K562 (cell line): ENCODE data around the gene FGFBP3. TPM values are rescaled to one million over a fixed set of nuclear protein-coding genes. Genes with fewer than 3 reads are reported as not detected.

Experiments used
- ATAC-seq: fragments of 200-7000 bp; cut with Tn5 transposase; 3 replicates; pipeline ENCODE4 v1.9.1; 2020; ENCODE audit warnings: moderate library complexity
- BruUV-seq: library from RNA; stranded (reverse); fragments of 400-500 nt; replicated peaks from 2 replicates; lab custom pipeline; 2021; lab: Mats Ljungman, UMichigan
- CTCF ChIA-PET: fragments of 300-600 bp; formaldehyde crosslinking; extraction: SDS; loops from one replicate; lab custom pipeline; 2021; ENCODE audit warnings: low intra/inter-chr PET ratio; lab: Yijun Ruan, JAX
- POLR2A ChIA-PET: fragments of 300-600, 350-650 bp; sonication (Branson Sonifier 250); formaldehyde crosslinking; extraction: SDS; loops from one replicate; lab custom pipeline; 2021; ENCODE audit warnings: antibody characterized with exemption, inconsistent platforms; lab: Yijun Ruan, JAX
- DNase-seq, 4 experiments: peaks; one replicate each; pipeline versions ENCODE4 v3.0.0 to v3.0.0-alpha.2; 2011 to 2018; ENCODE audit warnings: low spot score in 3 of 4, mixed read lengths in 3 of 4; ENCODE audit errors: extremely low read depth in 1 of 4
- FAIRE-seq: peaks from 2 replicates; lab custom pipeline; 2011; peaks lifted over from hg19 to GRCh38; lab: Jason Lieb, UNC
- H2AFZ ChIP-seq: 2 replicates; pipeline ENCODE4 v1.6.0; 2011; ENCODE audit warnings: low read depth, low read length, control low read depth, inconsistent platforms
- H3K27ac ChIP-seq: fragments of 200-600 bp; 3 replicates; pipeline ENCODE4 v1.8.0; 2011; ENCODE audit warnings: low read depth, mild to moderate bottlenecking, control low read depth, inconsistent platforms, low read length, moderate library complexity, mixed read lengths; ENCODE audit errors: extremely low read depth
- H3K27me3 ChIP-seq, 2 experiments: fragments of 300-600 bp in 1 of 2; 2 replicates in 1 of 2; 3 replicates in 1 of 2; pipeline versions ENCODE4 v1.6.0 to v1.8.0; 2011; ENCODE audit warnings: inconsistent platforms in 2 of 2, low read length in 2 of 2, mild to moderate bottlenecking in 1 of 2, mixed read lengths in 1 of 2, moderate library complexity in 1 of 2; ENCODE audit not compliant: control insufficient read depth in 2 of 2, insufficient read depth in 2 of 2
- H3K36me3 ChIP-seq: fragments of 300-600 bp; 3 replicates; pipeline ENCODE4 v1.8.0; 2011; ENCODE audit warnings: mild to moderate bottlenecking, low read length, inconsistent platforms; ENCODE audit not compliant: control insufficient read depth, insufficient read depth
- H3K4me1 ChIP-seq, 2 experiments: fragments of 200-600 bp in 1 of 2; replicated peaks in 1 of 2; 2 replicates in 1 of 2; 3 replicates in 1 of 2; pipeline versions ENCODE4 v1.5.1 to v1.8.0; 2011; ENCODE audit warnings: inconsistent platforms in 2 of 2, low read length in 2 of 2, mild to moderate bottlenecking in 1 of 2, mixed read lengths in 1 of 2, moderate library complexity in 1 of 2; ENCODE audit not compliant: control insufficient read depth in 2 of 2, insufficient read depth in 2 of 2
- H3K4me2 ChIP-seq: 2 replicates; pipeline ENCODE4 v1.6.1; 2011; ENCODE audit warnings: low read length, control low read depth, inconsistent platforms, mixed read lengths; ENCODE audit not compliant: insufficient read depth
- H3K4me3 ChIP-seq: fragments of 200-600 bp; sonication (generic), shearing (Covaris generic); 2 replicates; pipeline ENCODE4 v1.5.1; 2016; ENCODE audit warnings: control low read depth, inconsistent platforms
- H3K79me2 ChIP-seq: fragments of 200-600 bp; 3 replicates; pipeline ENCODE4 v1.8.0; 2011; ENCODE audit warnings: low read length, inconsistent platforms; ENCODE audit not compliant: control insufficient read depth, insufficient read depth
- H3K9ac ChIP-seq, 2 experiments: 2 replicates each; pipeline versions ENCODE4 v1.6.0 to v1.6.1; 2011; ENCODE audit warnings: low read depth in 2 of 2, low read length in 2 of 2, control low read depth in 1 of 2, inconsistent platforms in 1 of 2, mild to moderate bottlenecking in 1 of 2, mixed read lengths in 1 of 2; ENCODE audit not compliant: insufficient read depth in 1 of 2
- H3K9me1 ChIP-seq: one replicate; pipeline ENCODE4 v1.6.0; 2011; ENCODE audit warnings: inconsistent platforms, mild to moderate bottlenecking, low read length, moderate library complexity; ENCODE audit not compliant: control insufficient read depth, insufficient read depth
- H3K9me3 ChIP-seq: replicated peaks from 2 replicates; pipeline ENCODE4 v1.5.1; 2011; ENCODE audit warnings: low read depth, low read length, inconsistent platforms; ENCODE audit not compliant: control insufficient read depth, insufficient read depth
- H4K20me1 ChIP-seq: replicated peaks from 2 replicates; pipeline ENCODE4 v1.6.1; 2011; ENCODE audit warnings: low read length, inconsistent platforms, mixed read lengths; ENCODE audit not compliant: control insufficient read depth, insufficient read depth
- CBFB ChIP-seq: sonication (generic); formaldehyde crosslinking; IDR thresholded peaks from 2 replicates; pipeline ENCODE4 v1.4.0; 2020; ENCODE audit warnings: mild to moderate bottlenecking, missing genetic modification reagents
- MTF1 ChIP-seq: fragments of 250-450 bp; sonication (Bioruptor Pico); IDR thresholded peaks from 2 replicates; pipeline ENCODE4 v1.9.0; 2021; ENCODE audit warnings: moderate library complexity, mild to moderate bottlenecking, inconsistent platforms, borderline replicate concordance
- PHB ChIP-seq: fragments of 250-450 bp; sonication (Bioruptor Pico); IDR thresholded peaks from 2 replicates; pipeline ENCODE4 v1.5.0; 2021
- ZNF217 ChIP-seq: sonication (generic); formaldehyde crosslinking; IDR thresholded peaks from 2 replicates; pipeline ENCODE4 v1.8.0; 2022; ENCODE audit warnings: mild to moderate bottlenecking, missing genetic modification reagents
- WGBS: fragments of 100-300 bp; shearing (Covaris generic); methylation state at CpG from one replicate; pipeline ENCODE4 v1.1.6; 2016; ENCODE audit warnings: low coverage, mixed read lengths; ENCODE audit not compliant: insufficient coverage; ENCODE audit errors: missing lambda C conversion rate; 5-methylcytosine and 5-hydroxymethylcytosine counted together
- in situ Hi-C: fragments of 300-500 bp; cut with MboI; formaldehyde crosslinking; loops from 4 replicates; pipeline ENCODE4 v1.15.0; 2018; ENCODE audit warnings: inconsistent platforms, mixed read lengths
- intact Hi-C: fragments of 100-400 bp; cut with micrococcal nuclease; formaldehyde crosslinking; loops from 2 replicates; pipeline ENCODE4 v1.14.2; 2022
- polyA plus RNA-seq, 8 experiments: library from polyadenylated mRNA; depleted of rRNA in 4 of 8; stranded (reverse) in 5 of 8; unstranded in 3 of 8; fragments of >200 nt; fragmentation: Nextera tagmentation in 2 of 8; fragmentation: Illumina TruSeq in 1 of 8; extraction: Ambion mirVana in 2 of 8; extraction: Trizol in 1 of 8; gene quantifications; 2 replicates each; pipeline versions ENCODE4 v1.2.1 to v1.2.3, GENCODE V29; 2011 to 2014; ENCODE audit warnings: inconsistent platforms in 1 of 8, missing spikeins in 1 of 8
- total RNA-seq, 7 experiments: library from RNA; depleted of rRNA in 6 of 7; stranded (reverse); fragments of >200 nt in 6 of 7; fragmentation: Illumina TruSeq in 2 of 7; extraction: Trizol in 2 of 7; gene quantifications; 2 replicates each; pipeline versions ENCODE4 v1.2.1 to v1.2.3, GENCODE V29; 2011 to 2021; ENCODE audit warnings: low replicate concordance in 1 of 7
- TF ChIP-seq, protein P1 (sequence below), 2 experiments: fragments of 250-450 bp in 1 of 2; fragments of 450-650 bp in 1 of 2; sonication (Bioruptor Pico) in 1 of 2; IDR thresholded peaks; 2 replicates each; pipeline versions ENCODE4 v1.6.1 to v1.8.0; 2016 to 2021; ENCODE audit warnings: mild to moderate bottlenecking in 2 of 2, moderate library complexity in 2 of 2, missing compliant biosample characterization in 1 of 2, missing genetic modification characterization in 1 of 2
- TF ChIP-seq, protein P2 (sequence below): sonication (generic); formaldehyde crosslinking; IDR thresholded peaks from 2 replicates; pipeline ENCODE4 v1.8.0; 2022; ENCODE audit warnings: mild to moderate bottlenecking, missing genetic modification reagents
- TF ChIP-seq, protein P3 (sequence below): fragments of 200-800 bp; sonication (Bioruptor generic); IDR thresholded peaks from 2 replicates; pipeline ENCODE4 v1.6.1; 2017; ENCODE audit warnings: missing genetic modification characterization, missing compliant biosample characterization
- TF ChIP-seq, protein P4 (sequence below): IDR thresholded peaks from 2 replicates; pipeline ENCODE4 v1.6.1; 2014; ENCODE audit warnings: antibody characterized with exemption
- TF ChIP-seq, protein P5 (sequence below), 2 experiments: fragments of 450-650 bp; IDR thresholded peaks; 2 replicates each; pipeline ENCODE4 v1.6.1; 2016
- TF ChIP-seq, protein P6 (sequence below): fragments of 250-450 bp; sonication (Bioruptor Pico); IDR thresholded peaks from 2 replicates; pipeline ENCODE4 v1.5.0; 2021
- TF ChIP-seq, protein P7 (sequence below): fragments of 450-650 bp; IDR thresholded peaks from 2 replicates; pipeline ENCODE4 v1.6.1; 2017; ENCODE audit warnings: antibody characterized with exemption

FGFBP3 gene
- total and polyA plus RNA-seq, 9 of the 15 experiments (the other 6 are each of a cell fraction or from before 2014, with no cell fraction given): 0.58 to 3.0 (median 1.5) TPM

DNA sequence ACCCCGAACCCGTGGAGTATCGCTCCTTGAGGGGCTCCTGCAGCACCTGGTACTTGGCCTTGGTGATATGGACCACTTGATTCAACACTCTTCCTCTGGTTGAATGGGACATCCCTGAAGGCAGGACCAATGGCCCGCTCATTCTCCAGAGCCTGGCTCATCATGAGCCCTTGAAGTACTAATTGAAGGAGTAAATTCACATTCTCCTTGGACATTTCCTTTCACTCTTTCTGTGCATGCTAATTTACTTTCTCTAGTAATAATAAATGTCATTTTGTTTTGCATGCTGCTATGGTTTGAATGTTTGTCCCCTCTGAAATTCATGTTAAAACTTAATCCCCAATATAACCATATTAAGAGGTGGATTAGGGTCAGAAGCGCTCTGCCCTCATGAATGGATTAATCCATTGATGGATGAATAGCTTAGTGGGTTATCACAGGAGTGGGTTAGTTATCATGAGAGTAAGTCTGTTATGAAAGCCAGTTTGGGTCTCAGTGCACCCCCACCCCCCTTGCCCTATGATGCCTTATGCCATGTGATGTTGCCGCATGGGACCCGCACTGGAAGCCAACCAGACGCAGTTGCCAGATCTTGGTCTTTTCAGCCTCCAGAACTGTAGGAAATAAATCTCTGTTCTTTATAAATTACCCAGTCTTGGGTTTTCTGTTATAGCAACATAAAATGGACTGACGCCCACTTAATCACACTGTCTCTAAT lies 23.8 kb downstream of the FGFBP3 start:
- CTCF ChIA-PET: no interaction called here
- H3K27me3 ChIP-seq: no peaks in the 10 kb centered on the region
- no peak overlapping the region for H3K4me3 ChIP-seq
- WGBS: 66% methylated on average over 9 of the region's 9 CpGs
- H3K79me2 ChIP-seq: no peaks in the 10 kb centered on the region
- H3K27ac ChIP-seq: no peak overlapping the region
- no peaks in the 10 kb centered on the region for H3K36me3 ChIP-seq
- no peaks in the 10 kb centered on the region for H3K9me1 ChIP-seq
- in situ Hi-C loops (no loop called here), intact Hi-C loops (no loop called here)
- H2AFZ ChIP-seq: no peak overlapping the region
- H3K9me3 ChIP-seq: no peaks in the 10 kb centered on the region
- BruUV-seq: no TSS peak
- POLR2A ChIA-PET: interaction anchor here (0.7 kb wide), 1 partner anchor 174 kb away, joined by 3 read pairs; no protein-coding TSS in a partner anchor
- FAIRE-seq: no peak
- ATAC-seq: no peak
- H3K4me1 ChIP-seq: peaks cover 0 to 5% of the 10 kb centered on the region in 2 experiments; a peak in 2 of 5 replicates
- H3K4me2 ChIP-seq: no peak overlapping the region
- no peak overlapping the region for H3K9ac ChIP-seq
- no peaks in the 10 kb centered on the region for H4K20me1 ChIP-seq
- DNase-seq: no peak
- TF ChIP-seq MTF1 (CRISPR knock-in tag) (no peak), PHB (CRISPR knock-in tag) (no peak), CBFB (CRISPR knock-in tag) (no peak), ZNF217 (CRISPR knock-in tag) (no peak)
- TF ChIP-seq, protein P1, sequence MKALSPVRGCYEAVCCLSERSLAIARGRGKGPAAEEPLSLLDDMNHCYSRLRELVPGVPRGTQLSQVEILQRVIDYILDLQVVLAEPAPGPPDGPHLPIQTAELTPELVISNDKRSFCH (CRISPR knock-in tag; IDR thresholded peaks at IDR 0.05): no peak
- TF ChIP-seq, protein P1 (tag; IDR thresholded peaks at IDR 0.05): no peak
- TF ChIP-seq, protein P2, sequence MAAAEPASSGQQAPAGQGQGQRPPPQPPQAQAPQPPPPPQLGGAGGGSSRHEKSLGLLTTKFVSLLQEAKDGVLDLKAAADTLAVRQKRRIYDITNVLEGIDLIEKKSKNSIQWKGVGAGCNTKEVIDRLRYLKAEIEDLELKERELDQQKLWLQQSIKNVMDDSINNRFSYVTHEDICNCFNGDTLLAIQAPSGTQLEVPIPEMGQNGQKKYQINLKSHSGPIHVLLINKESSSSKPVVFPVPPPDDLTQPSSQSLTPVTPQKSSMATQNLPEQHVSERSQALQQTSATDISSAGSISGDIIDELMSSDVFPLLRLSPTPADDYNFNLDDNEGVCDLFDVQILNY (CRISPR knock-in tag): no peak
- TF ChIP-seq, protein P3, sequence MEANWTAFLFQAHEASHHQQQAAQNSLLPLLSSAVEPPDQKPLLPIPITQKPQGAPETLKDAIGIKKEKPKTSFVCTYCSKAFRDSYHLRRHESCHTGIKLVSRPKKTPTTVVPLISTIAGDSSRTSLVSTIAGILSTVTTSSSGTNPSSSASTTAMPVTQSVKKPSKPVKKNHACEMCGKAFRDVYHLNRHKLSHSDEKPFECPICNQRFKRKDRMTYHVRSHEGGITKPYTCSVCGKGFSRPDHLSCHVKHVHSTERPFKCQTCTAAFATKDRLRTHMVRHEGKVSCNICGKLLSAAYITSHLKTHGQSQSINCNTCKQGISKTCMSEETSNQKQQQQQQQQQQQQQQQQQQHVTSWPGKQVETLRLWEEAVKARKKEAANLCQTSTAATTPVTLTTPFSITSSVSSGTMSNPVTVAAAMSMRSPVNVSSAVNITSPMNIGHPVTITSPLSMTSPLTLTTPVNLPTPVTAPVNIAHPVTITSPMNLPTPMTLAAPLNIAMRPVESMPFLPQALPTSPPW (CRISPR knock-in tag): no peak
- TF ChIP-seq, protein P4, sequence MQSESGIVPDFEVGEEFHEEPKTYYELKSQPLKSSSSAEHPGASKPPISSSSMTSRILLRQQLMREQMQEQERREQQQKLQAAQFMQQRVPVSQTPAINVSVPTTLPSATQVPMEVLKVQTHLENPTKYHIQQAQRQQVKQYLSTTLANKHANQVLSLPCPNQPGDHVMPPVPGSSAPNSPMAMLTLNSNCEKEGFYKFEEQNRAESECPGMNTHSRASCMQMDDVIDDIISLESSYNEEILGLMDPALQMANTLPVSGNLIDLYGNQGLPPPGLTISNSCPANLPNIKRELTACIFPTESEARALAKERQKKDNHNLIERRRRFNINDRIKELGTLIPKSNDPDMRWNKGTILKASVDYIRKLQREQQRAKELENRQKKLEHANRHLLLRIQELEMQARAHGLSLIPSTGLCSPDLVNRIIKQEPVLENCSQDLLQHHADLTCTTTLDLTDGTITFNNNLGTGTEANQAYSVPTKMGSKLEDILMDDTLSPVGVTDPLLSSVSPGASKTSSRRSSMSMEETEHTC: no peak
- TF ChIP-seq, protein P5, sequence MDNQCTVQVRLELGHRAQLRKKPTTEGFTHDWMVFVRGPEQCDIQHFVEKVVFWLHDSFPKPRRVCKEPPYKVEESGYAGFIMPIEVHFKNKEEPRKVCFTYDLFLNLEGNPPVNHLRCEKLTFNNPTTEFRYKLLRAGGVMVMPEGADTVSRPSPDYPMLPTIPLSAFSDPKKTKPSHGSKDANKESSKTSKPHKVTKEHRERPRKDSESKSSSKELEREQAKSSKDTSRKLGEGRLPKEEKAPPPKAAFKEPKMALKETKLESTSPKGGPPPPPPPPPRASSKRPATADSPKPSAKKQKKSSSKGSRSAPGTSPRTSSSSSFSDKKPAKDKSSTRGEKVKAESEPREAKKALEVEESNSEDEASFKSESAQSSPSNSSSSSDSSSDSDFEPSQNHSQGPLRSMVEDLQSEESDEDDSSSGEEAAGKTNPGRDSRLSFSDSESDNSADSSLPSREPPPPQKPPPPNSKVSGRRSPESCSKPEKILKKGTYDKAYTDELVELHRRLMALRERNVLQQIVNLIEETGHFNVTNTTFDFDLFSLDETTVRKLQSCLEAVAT (IDR thresholded peaks at IDR 0.05): no peak
- TF ChIP-seq, protein P6, sequence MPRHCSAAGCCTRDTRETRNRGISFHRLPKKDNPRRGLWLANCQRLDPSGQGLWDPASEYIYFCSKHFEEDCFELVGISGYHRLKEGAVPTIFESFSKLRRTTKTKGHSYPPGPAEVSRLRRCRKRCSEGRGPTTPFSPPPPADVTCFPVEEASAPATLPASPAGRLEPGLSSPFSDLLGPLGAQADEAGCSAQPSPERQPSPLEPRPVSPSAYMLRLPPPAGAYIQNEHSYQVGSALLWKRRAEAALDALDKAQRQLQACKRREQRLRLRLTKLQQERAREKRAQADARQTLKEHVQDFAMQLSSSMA (CRISPR knock-in tag): no peak
- TF ChIP-seq, protein P7, sequence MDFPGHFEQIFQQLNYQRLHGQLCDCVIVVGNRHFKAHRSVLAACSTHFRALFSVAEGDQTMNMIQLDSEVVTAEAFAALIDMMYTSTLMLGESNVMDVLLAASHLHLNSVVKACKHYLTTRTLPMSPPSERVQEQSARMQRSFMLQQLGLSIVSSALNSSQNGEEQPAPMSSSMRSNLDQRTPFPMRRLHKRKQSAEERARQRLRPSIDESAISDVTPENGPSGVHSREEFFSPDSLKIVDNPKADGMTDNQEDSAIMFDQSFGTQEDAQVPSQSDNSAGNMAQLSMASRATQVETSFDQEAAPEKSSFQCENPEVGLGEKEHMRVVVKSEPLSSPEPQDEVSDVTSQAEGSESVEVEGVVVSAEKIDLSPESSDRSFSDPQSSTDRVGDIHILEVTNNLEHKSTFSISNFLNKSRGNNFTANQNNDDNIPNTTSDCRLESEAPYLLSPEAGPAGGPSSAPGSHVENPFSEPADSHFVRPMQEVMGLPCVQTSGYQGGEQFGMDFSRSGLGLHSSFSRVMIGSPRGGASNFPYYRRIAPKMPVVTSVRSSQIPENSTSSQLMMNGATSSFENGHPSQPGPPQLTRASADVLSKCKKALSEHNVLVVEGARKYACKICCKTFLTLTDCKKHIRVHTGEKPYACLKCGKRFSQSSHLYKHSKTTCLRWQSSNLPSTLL: no peak
